Upper lobe of left lung (tissue), 4 donors: ENCODE data around the gene CACNA2D4.

Experiments
- CTCF ChIP-seq, 6 experiments: fragments of 450-650 bp in 4 of 6; fragments of 200-600 bp in 2 of 6; sonication (generic) in 2 of 6; IDR thresholded peaks; one replicate each; pipeline ENCODE4 v1.5.1; 2016 to 2019; ENCODE audit warnings: antibody characterized with exemption in 6 of 6
- EP300 ChIP-seq, 4 donors: sonication (generic); formaldehyde crosslinking; IDR thresholded peaks; one replicate each; pipeline ENCODE4 v1.5.1; 2017; ENCODE audit warnings: antibody characterized with exemption in 4 of 4, control low read depth in 2 of 4
- POLR2A ChIP-seq, 4 donors: fragments of 450-650 bp; IDR thresholded peaks; one replicate each; pipeline ENCODE4 v1.5.1; 2016 to 2017; ENCODE audit warnings: antibody characterized with exemption in 4 of 4, mild to moderate bottlenecking in 2 of 4
- POLR2AphosphoS5 ChIP-seq, 2 donors: sonication (generic); formaldehyde crosslinking; IDR thresholded peaks; one replicate each; pipeline ENCODE4 v1.5.1; 2017; ENCODE audit warnings: antibody characterized with exemption in 2 of 2

GRCh38 chr12:1758887-1759286 lies 159.6 kb downstream of the CACNA2D4 start:
- TF ChIP-seq EP300 (IDR thresholded peaks at IDR 0.05) (no peak), CTCF (IDR thresholded peaks at IDR 0.05) (no peak), POLR2A (IDR thresholded peaks at IDR 0.05) (no peak), POLR2AphosphoS5 (IDR thresholded peaks at IDR 0.05) (no peak)
